OCI-LY1 (cell line): ENCODE results near the gene SLC39A5.

Experiments
- CTCF ChIP-seq: fragments of 200-600 bp; sonication (generic), shearing (Covaris generic); IDR thresholded peaks from 2 replicates; pipeline ENCODE4 v1.5.1; 2017; ENCODE audit warnings: mild to moderate bottlenecking, antibody characterized with exemption, low read length, moderate library complexity, mixed read lengths
- EZH2 ChIP-seq: fragments of 200-600 bp; sonication (generic), shearing (Covaris generic); IDR thresholded peaks from 2 replicates; pipeline ENCODE4 v1.8.0; 2017; ENCODE audit warnings: borderline replicate concordance, mixed run types, mild to moderate bottlenecking, antibody characterized with exemption, low read length, moderate library complexity, mixed read lengths

GRCh38 chr12:56192582-56192981 is 37.3 kb upstream of the SLC39A5 start:
- no peak for TF ChIP-seq CTCF
- no peak for TF ChIP-seq EZH2
